Large intestine (tissue), 3 donors: Measurements from ENCODE around the gene WWC2. TPM values are rescaled to one million over a fixed set of nuclear protein-coding genes. Genes with fewer than 3 reads are reported as not detected.

Source experiments
- DNase-seq, 2 donors: peaks; one replicate each; pipeline versions ENCODE4 v3.0.0 to v3.0.0-alpha.2; 2013
- H3K27ac ChIP-seq: one replicate; pipeline ENCODE4 v1.5.1; 2013; ENCODE audit warnings: low read length
- H3K27me3 ChIP-seq: 2 replicates; pipeline ENCODE4 v1.6.1; 2013; ENCODE audit warnings: low read length; ENCODE audit not compliant: control insufficient read depth, insufficient read depth
- H3K36me3 ChIP-seq: 2 replicates; pipeline ENCODE4 v1.6.1; 2013; ENCODE audit warnings: low read length; ENCODE audit not compliant: control insufficient read depth, insufficient read depth
- H3K4me1 ChIP-seq: one replicate; pipeline ENCODE4 v1.6.1; 2013; ENCODE audit warnings: low read length; ENCODE audit not compliant: control insufficient read depth, insufficient read depth
- H3K4me3 ChIP-seq: one replicate; pipeline ENCODE4 v1.5.1; 2013; ENCODE audit warnings: low read length
- H3K9me3 ChIP-seq: one replicate; pipeline ENCODE4 v1.6.1; 2013; ENCODE audit warnings: mild to moderate bottlenecking, low read depth, low read length, moderate library complexity; ENCODE audit not compliant: control insufficient read depth
- WGBS: methylation state at CpG from one replicate; pipeline ENCODE4 v1.1.5; 2013; ENCODE audit warnings: low lambda C conversion rate; ENCODE audit not compliant: insufficient coverage; 5-methylcytosine and 5-hydroxymethylcytosine counted together
- polyA plus RNA-seq: library from polyadenylated mRNA; unstranded; fragments of 120-200 nt; gene quantifications from one replicate; pipeline ENCODE4 v1.2.1, GENCODE V29; 2013

The WWC2 gene
- polyA plus RNA-seq, 1 donor, result 19.7 TPM

- H3K27me3 ChIP-seq, result no peaks in the 10 kb centered on the region
- DNase-seq, result no peak
- H3K36me3 ChIP-seq, result no peaks in the 10 kb centered on the region
- H3K27ac ChIP-seq, result no peak overlapping the region
- H3K9me3 ChIP-seq, result no peaks in the 10 kb centered on the region
- H3K4me3 ChIP-seq, result no peak overlapping the region
- peaks cover 4% of the 10 kb centered on the region for H3K4me1 ChIP-seq
- 69% methylated on average over 2 of the region's 4 CpGs for WGBS
These were observed 81.6 kb downstream of the WWC2 start for GRCh38 chr4:183180621-183181020.

- H3K4me1 ChIP-seq, result no peaks in the 10 kb centered on the region
- H3K36me3 ChIP-seq, result no peaks in the 10 kb centered on the region
- DNase-seq, result no peak
- WGBS, result 90% methylated on average over 2 of the region's 3 CpGs
- H3K27ac ChIP-seq, result no peak overlapping the region
- H3K4me3 ChIP-seq, result no peak overlapping the region
- H3K27me3 ChIP-seq, result no peaks in the 10 kb centered on the region
- no peaks in the 10 kb centered on the region for H3K9me3 ChIP-seq
These were observed 82.0 kb downstream of the WWC2 start for GRCh38 chr4:183181081-183181480.

GRCh38 chr4:183182873-183183725 is 84.0 kb downstream of the WWC2 start:
- Histone ChIP-seq H3K27me3 (no peaks in the 10 kb centered on the region), H3K4me1 (no peaks in the 10 kb centered on the region), H3K4me3 (no peak overlapping the region), H3K9me3 (no peaks in the 10 kb centered on the region), H3K27ac (no peak overlapping the region), H3K36me3 (no peaks in the 10 kb centered on the region)
- WGBS, result 50% methylated on average over 2 of the region's 14 CpGs
- DNase-seq, result peak; percentile 31 to 63

DNA sequence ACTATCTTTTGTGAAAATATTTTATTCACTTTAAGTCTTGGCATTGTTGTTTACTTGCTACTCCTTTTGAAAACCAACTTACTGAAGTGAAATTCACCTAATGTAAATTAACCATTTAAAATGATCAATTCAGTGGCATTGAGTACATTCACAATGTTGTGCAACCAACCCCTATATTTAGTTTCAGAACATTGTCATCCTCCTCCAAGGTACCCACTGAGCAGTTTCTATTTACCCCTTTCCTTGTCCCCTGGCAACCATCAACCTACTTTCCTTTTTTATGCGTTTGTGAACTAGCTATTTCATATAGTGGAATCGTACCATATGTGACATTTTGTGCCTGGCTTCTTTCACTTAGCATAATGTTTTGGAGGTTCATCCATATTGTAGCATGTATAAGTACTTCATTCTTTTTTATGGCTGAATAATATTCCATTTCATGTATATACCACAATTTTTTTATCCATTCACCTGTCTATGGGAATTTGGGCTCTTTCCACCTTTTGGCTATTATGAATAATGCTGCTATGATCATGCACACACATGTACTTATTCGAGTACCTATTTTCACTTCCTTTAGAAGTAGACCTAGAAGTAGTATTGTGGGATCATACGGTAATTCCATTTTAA is 85.0 kb downstream of the WWC2 start:
- Histone ChIP-seq H3K27me3 (no peaks in the 10 kb centered on the region), H3K27ac (no peak overlapping the region), H3K36me3 (no peaks in the 10 kb centered on the region), H3K4me3 (no peak overlapping the region), H3K4me1 (no peaks in the 10 kb centered on the region), H3K9me3 (no peaks in the 10 kb centered on the region)
- 100% methylated on average over 2 of the region's 4 CpGs for WGBS
- no peak for DNase-seq

GRCh38 chr4:183185018-183185417 is 86.0 kb downstream of the WWC2 start:
- WGBS, result 78% methylated on average over 1 of the region's 5 CpGs
- Histone ChIP-seq H3K27ac (no peak overlapping the region), H3K36me3 (no peaks in the 10 kb centered on the region), H3K9me3 (no peaks in the 10 kb centered on the region), H3K27me3 (no peaks in the 10 kb centered on the region), H3K4me1 (no peaks in the 10 kb centered on the region), H3K4me3 (no peak overlapping the region)
- no peak for DNase-seq

- DNase-seq, result no peak
- no peaks in the 10 kb centered on the region for H3K4me1 ChIP-seq
- no peak overlapping the region for H3K4me3 ChIP-seq
- H3K9me3 ChIP-seq, result no peaks in the 10 kb centered on the region
- no peak overlapping the region for H3K27ac ChIP-seq
- 60% methylated on average over 1 of the region's 2 CpGs for WGBS
- H3K36me3 ChIP-seq, result no peaks in the 10 kb centered on the region
- H3K27me3 ChIP-seq, result no peaks in the 10 kb centered on the region
These were observed 86.5 kb downstream of the WWC2 start for GRCh38 chr4:183185559-183185958.

DNA sequence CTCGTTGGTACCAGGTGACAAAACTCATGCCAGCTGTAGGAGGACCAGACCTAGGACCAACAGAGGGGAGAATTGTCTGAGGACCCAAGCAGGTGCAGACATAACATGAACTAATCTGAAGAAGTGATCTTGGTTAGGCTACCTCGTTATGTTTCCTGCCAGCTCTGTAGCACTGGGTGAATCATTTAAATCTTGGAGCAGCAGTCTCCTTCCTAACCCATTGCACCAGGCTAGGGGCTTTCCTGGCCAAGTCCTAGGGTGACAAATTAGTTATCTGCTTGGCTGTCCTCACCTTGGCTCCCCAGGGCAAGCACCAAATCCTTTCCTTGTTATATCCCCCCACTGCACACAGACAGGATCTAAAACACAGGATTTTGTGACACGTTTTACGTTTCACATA is 87.8 kb downstream of the WWC2 start:
- Histone ChIP-seq H3K27ac (no peak overlapping the region), H3K4me1 (no peaks in the 10 kb centered on the region), H3K9me3 (no peaks in the 10 kb centered on the region), H3K27me3 (no peaks in the 10 kb centered on the region), H3K4me3 (no peak overlapping the region), H3K36me3 (no peaks in the 10 kb centered on the region)
- no peak for DNase-seq
- 100% methylated on average over 2 of the region's 4 CpGs for WGBS

GRCh38 chr4:183190900-183191527 is 92.0 kb downstream of the WWC2 start:
- 43% methylated on average over 1 of the region's 4 CpGs for WGBS
- Histone ChIP-seq H3K4me3 (no peak overlapping the region), H3K27me3 (no peaks in the 10 kb centered on the region), H3K9me3 (no peaks in the 10 kb centered on the region), H3K4me1 (no peaks in the 10 kb centered on the region), H3K36me3 (no peaks in the 10 kb centered on the region), H3K27ac (no peak overlapping the region)
- no peak for DNase-seq

GRCh38 chr4:183191630-183192029 is 92.6 kb downstream of the WWC2 start:
- H3K27me3 ChIP-seq, result no peaks in the 10 kb centered on the region
- 100% methylated on average over 1 of the region's 5 CpGs for WGBS
- H3K36me3 ChIP-seq, result no peaks in the 10 kb centered on the region
- H3K9me3 ChIP-seq, result no peaks in the 10 kb centered on the region
- no peak overlapping the region for H3K27ac ChIP-seq
- H3K4me1 ChIP-seq, result no peaks in the 10 kb centered on the region
- no peak overlapping the region for H3K4me3 ChIP-seq
- DNase-seq, result no peak

- H3K27me3 ChIP-seq, result no peaks in the 10 kb centered on the region
- H3K27ac ChIP-seq, result no peak overlapping the region
- H3K4me1 ChIP-seq, result no peaks in the 10 kb centered on the region
- no peak overlapping the region for H3K4me3 ChIP-seq
- no peaks in the 10 kb centered on the region for H3K9me3 ChIP-seq
- DNase-seq, result no peak
- no peaks in the 10 kb centered on the region for H3K36me3 ChIP-seq
- 100% methylated on average over 2 of the region's 2 CpGs for WGBS
These were observed 93.5 kb downstream of the WWC2 start for GRCh38 chr4:183192571-183192970.
